Osteocyte (in vitro differentiated cells): ENCODE data around the gene DDIT3. TPM values are rescaled to one million over a fixed set of nuclear protein-coding genes. Genes with fewer than 3 reads are reported as not detected.
"Not testable (repeated sequence)": the region's sequence is repeated elsewhere in the genome, so short reads cannot be mapped to it uniquely, and the experiment has no call there.

ENCODE experiments used
- DNase-seq: peaks from one replicate; pipeline ENCODE4 v3.0.0; 2021; ENCODE audit warnings: mixed read lengths; ENCODE audit not compliant: unreplicated experiment; ENCODE audit errors: extremely low spot score
- H3K27ac Mint-ChIP-seq: one replicate; pipeline ENCODE4 v1.8.0; 2021; ENCODE audit warnings: mild to moderate bottlenecking, mixed read lengths; ENCODE audit not compliant: unreplicated experiment
- H3K27me3 Mint-ChIP-seq: one replicate; pipeline ENCODE4 v1.8.0; 2021; ENCODE audit warnings: mixed read lengths; ENCODE audit not compliant: unreplicated experiment
- H3K36me3 Mint-ChIP-seq: one replicate; pipeline ENCODE4 v1.8.0; 2021; ENCODE audit warnings: mixed read lengths; ENCODE audit not compliant: unreplicated experiment
- H3K4me1 Mint-ChIP-seq: one replicate; pipeline ENCODE4 v1.8.0; 2021; ENCODE audit warnings: mixed read lengths; ENCODE audit not compliant: unreplicated experiment
- H3K4me3 Mint-ChIP-seq: one replicate; pipeline ENCODE4 v1.8.0; 2021; ENCODE audit warnings: mild to moderate bottlenecking, moderate library complexity, mixed read lengths; ENCODE audit not compliant: unreplicated experiment
- H3K9me3 Mint-ChIP-seq: one replicate; pipeline ENCODE4 v1.8.0; 2021; ENCODE audit warnings: mixed read lengths; ENCODE audit not compliant: unreplicated experiment
- CTCF ChIP-seq: fragments of 200-600 bp; sonication (generic); IDR thresholded peaks from 2 replicates; pipeline ENCODE4 v1.5.0; 2021; ENCODE audit warnings: antibody characterized with exemption, mild to moderate bottlenecking, moderate library complexity
- total RNA-seq: library from RNA; stranded (reverse); gene quantifications from 2 replicates; pipeline ENCODE4 v1.2.1, GENCODE V29; 2021

Gene DDIT3
- total RNA-seq, 1 donor from 2014 or later = 95.7 TPM

GRCh38 chr12:57517187-57517586 lies 3.1 kb downstream of the DDIT3 start:
- no peak for DNase-seq
- Mint-ChIP-seq H3K36me3 (peaks cover 56% of the 10 kb centered on the region), H3K27ac (peak overlapping the region; percentile 99), H3K27me3 (no peaks in the 10 kb centered on the region), H3K9me3 (no peaks in the 10 kb centered on the region), H3K4me1 (peaks cover 54% of the 10 kb centered on the region), H3K4me3 (peak overlapping the region; percentile 93)
- TF ChIP-seq CTCF = no peak

GRCh38 chr12:57516617-57517153 lies 3.6 kb downstream of the DDIT3 start:
- H3K36me3 Mint-ChIP-seq = peaks cover 59% of the 10 kb centered on the region
- no peak for TF ChIP-seq CTCF
- H3K27ac Mint-ChIP-seq = peak overlapping the region; percentile 99
- H3K4me1 Mint-ChIP-seq = peaks cover 49% of the 10 kb centered on the region
- H3K27me3 Mint-ChIP-seq = no peaks in the 10 kb centered on the region
- H3K9me3 Mint-ChIP-seq = no peaks in the 10 kb centered on the region
- no peak overlapping the region for H3K4me3 Mint-ChIP-seq
- DNase-seq = no peak

- peak overlapping the region; percentile 43 for H3K27ac Mint-ChIP-seq
- no peak for DNase-seq
- H3K4me3 Mint-ChIP-seq = no peak overlapping the region
- H3K27me3 Mint-ChIP-seq = no peaks in the 10 kb centered on the region
- no peak for TF ChIP-seq CTCF
- H3K36me3 Mint-ChIP-seq = peaks cover 59% of the 10 kb centered on the region
- no peaks in the 10 kb centered on the region for H3K9me3 Mint-ChIP-seq
- H3K4me1 Mint-ChIP-seq = peaks cover 43% of the 10 kb centered on the region
Observed at GRCh38 chr12:57515934-57516541, 4.3 kb downstream of the DDIT3 start.

GRCh38 chr12:57515408-57515933 lies 4.8 kb downstream of the DDIT3 start:
- no peaks in the 10 kb centered on the region for H3K9me3 Mint-ChIP-seq
- H3K4me1 Mint-ChIP-seq = peaks cover 39% of the 10 kb centered on the region
- H3K36me3 Mint-ChIP-seq = peaks cover 59% of the 10 kb centered on the region
- TF ChIP-seq CTCF = no peak
- peak overlapping the region; percentile 43 for H3K27ac Mint-ChIP-seq
- no peaks in the 10 kb centered on the region for H3K27me3 Mint-ChIP-seq
- DNase-seq = no peak
- H3K4me3 Mint-ChIP-seq = no peak overlapping the region

- Mint-ChIP-seq H3K27ac (peak overlapping the region; percentile 7), H3K27me3 (no peaks in the 10 kb centered on the region), H3K36me3 (peaks cover 60% of the 10 kb centered on the region), H3K4me1 (peaks cover 39% of the 10 kb centered on the region), H3K9me3 (no peaks in the 10 kb centered on the region), H3K4me3 (no peak overlapping the region)
- no peak for DNase-seq
- TF ChIP-seq CTCF = no peak
Observed at GRCh38 chr12:57514720-57515407, 5.5 kb downstream of the DDIT3 start.

- not testable (repeated sequence) for H3K4me3 Mint-ChIP-seq, H3K27ac Mint-ChIP-seq, H3K27me3 Mint-ChIP-seq, H3K9me3 Mint-ChIP-seq, DNase-seq
- peaks cover 62% of the 10 kb centered on the region for H3K36me3 Mint-ChIP-seq
- H3K4me1 Mint-ChIP-seq = peaks cover 37% of the 10 kb centered on the region
Observed at GRCh38 chr12:57514246-57514645, 6.1 kb downstream of the DDIT3 start.

- H3K27me3 Mint-ChIP-seq, H3K4me3 Mint-ChIP-seq, H3K9me3 Mint-ChIP-seq, DNase-seq: not testable (repeated sequence)
- peak overlapping the region; percentile 1 for H3K27ac Mint-ChIP-seq
- peaks cover 32% of the 10 kb centered on the region for H3K4me1 Mint-ChIP-seq
- peaks cover 62% of the 10 kb centered on the region for H3K36me3 Mint-ChIP-seq
Observed at GRCh38 chr12:57513677-57514076, 6.6 kb downstream of the DDIT3 start.
